ENCODE results near the gene TSPAN18. TPM values are rescaled to one million over a fixed set of nuclear protein-coding genes. Genes with fewer than 3 reads are reported as not detected.

Gene TSPAN18
- total RNA-seq, 1 experiment from 2014 or later = 21.3 TPM

DNA sequence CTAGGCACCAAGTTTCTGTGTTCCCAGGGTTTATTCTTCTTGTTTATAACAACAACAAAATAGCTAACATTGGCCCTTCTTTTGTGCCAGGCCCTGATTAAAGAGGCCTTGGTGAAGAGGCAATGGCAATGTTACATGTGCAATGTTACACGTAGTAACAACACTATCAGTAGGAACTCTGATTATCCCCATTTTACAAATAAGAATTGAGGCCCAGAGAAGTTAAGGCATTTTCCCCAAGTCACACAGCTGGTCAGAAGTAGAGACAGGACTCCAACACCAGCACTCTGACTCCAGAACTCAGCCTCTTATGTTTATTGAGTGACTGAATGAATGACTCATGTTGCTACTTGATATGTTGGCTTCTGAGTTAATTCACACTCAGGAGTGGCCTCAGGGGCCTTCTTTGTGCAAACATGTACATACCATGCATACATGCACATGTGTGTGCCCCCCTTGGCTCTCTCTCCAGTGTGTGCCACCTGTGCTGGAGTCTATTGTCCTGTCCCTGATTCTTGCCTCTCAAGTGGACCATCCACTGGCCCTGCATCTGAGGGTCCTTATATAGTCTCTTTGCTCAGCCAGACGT is 125.5 kb downstream of the TSPAN18 start:
- H3K27ac ChIP-seq (ENCODE audit: low read length) = 0 out of 2 replicates have a peak overlapping the region, but pooled peaks have one; percentile 25
- H3K9me3 ChIP-seq (ENCODE audit: control insufficient read depth, insufficient read depth, low read depth, low read length) = no peaks in the 10 kb centered on the region
- ChIA-PET CTCF (interaction anchor here (0.6 kb wide), 2 partner anchors 63 to 117 kb away, joined by 3 to 4 read pairs; no protein-coding TSS in a partner anchor), POLR2A (no interaction called here)
- no peaks in the 10 kb centered on the region for H3K27me3 ChIP-seq (ENCODE audit: control insufficient read depth, insufficient read depth, low read length)
- no peak for ATAC-seq
- DNase-seq (ENCODE audit: low read depth, low spot score) = no peak
- H3K4me1 ChIP-seq (ENCODE audit: control insufficient read depth, insufficient read depth, low read length) = peaks cover 15% of the 10 kb centered on the region
- H3K4me3 ChIP-seq (ENCODE audit: low read depth in 2 of 2, low read length in 2 of 2) = no peak overlapping the region
- no TSS peak for BruUV-seq (replicated peaks)
- no peaks in the 10 kb centered on the region for H3K36me3 ChIP-seq (ENCODE audit: control insufficient read depth, insufficient read depth, low read length)
- in situ Hi-C loops (cut with HindIII; ENCODE audit: low pct_unique_long_range_greater_than_20kb, low sequenced_read_pairs) (no loop called here), intact Hi-C loops (cut with micrococcal nuclease; ENCODE audit: unreplicated experiment) (no loop called here)
- no peak for TF ChIP-seq POLR2AphosphoS5 (IDR thresholded peaks at IDR 0.05; ENCODE audit: low read depth, low read length)
- no peak for TF ChIP-seq SIN3A (IDR thresholded peaks at IDR 0.05; ENCODE audit: borderline replicate concordance, insufficient read depth, low read depth, low read length)
- TF ChIP-seq TCF7L2 (IDR thresholded peaks at IDR 0.05; ENCODE audit: low read depth, low read length) = no peak
- TF ChIP-seq, protein P1, sequence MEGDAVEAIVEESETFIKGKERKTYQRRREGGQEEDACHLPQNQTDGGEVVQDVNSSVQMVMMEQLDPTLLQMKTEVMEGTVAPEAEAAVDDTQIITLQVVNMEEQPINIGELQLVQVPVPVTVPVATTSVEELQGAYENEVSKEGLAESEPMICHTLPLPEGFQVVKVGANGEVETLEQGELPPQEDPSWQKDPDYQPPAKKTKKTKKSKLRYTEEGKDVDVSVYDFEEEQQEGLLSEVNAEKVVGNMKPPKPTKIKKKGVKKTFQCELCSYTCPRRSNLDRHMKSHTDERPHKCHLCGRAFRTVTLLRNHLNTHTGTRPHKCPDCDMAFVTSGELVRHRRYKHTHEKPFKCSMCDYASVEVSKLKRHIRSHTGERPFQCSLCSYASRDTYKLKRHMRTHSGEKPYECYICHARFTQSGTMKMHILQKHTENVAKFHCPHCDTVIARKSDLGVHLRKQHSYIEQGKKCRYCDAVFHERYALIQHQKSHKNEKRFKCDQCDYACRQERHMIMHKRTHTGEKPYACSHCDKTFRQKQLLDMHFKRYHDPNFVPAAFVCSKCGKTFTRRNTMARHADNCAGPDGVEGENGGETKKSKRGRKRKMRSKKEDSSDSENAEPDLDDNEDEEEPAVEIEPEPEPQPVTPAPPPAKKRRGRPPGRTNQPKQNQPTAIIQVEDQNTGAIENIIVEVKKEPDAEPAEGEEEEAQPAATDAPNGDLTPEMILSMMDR (IDR thresholded peaks at IDR 0.05) = no peak
- no peak for TF ChIP-seq REST (IDR thresholded peaks at IDR 0.05; ENCODE audit: insufficient read depth in 1 of 2, low read depth in 2 of 2, low read length in 1 of 2)

DNA sequence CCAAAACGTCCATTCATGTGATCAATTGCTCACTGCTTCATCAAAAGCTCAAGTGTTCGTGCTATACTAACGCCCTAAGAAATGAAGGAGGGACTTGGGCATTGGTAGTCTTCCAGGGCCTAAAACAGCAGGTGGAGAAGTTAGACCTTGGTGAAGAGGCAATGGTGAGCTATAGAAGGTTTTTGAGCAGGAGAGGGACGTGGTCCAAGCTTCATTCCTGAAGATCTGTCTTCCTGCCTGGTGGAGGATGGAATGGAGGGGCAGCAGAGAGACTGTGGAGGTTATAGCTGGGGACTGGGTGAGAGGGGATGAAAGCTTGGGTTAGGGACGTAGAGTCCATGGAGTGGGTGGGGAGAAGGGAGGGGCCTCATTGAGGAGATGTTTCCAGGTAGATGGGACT is 126.2 kb downstream of the TSPAN18 start:
- no peaks in the 10 kb centered on the region for H3K9me3 ChIP-seq (ENCODE audit: control insufficient read depth, insufficient read depth, low read depth, low read length)
- no peak overlapping the region for H3K4me3 ChIP-seq (ENCODE audit: low read depth in 2 of 2, low read length in 2 of 2)
- POLR2A ChIA-PET = no interaction called here
- H3K36me3 ChIP-seq (ENCODE audit: control insufficient read depth, insufficient read depth, low read length) = no peaks in the 10 kb centered on the region
- in situ Hi-C loops (cut with HindIII; ENCODE audit: low pct_unique_long_range_greater_than_20kb, low sequenced_read_pairs) = no loop called here
- CTCF ChIA-PET = interaction anchor here (0.6 kb wide), 1 partner anchor 118 kb away, joined by 4 read pairs; no protein-coding TSS in a partner anchor
- no peak overlapping the region for H3K27ac ChIP-seq (ENCODE audit: low read length)
- BruUV-seq (replicated peaks) = no TSS peak
- DNase-seq (ENCODE audit: low read depth, low spot score) (no peak), ATAC-seq (no peak)
- no peaks in the 10 kb centered on the region for H3K27me3 ChIP-seq (ENCODE audit: control insufficient read depth, insufficient read depth, low read length)
- TF ChIP-seq, protein P1 (IDR thresholded peaks at IDR 0.05) = no peak
- TF ChIP-seq REST (IDR thresholded peaks at IDR 0.05; ENCODE audit: insufficient read depth in 1 of 2, low read depth in 2 of 2, low read length in 1 of 2) (no peak), TCF7L2 (IDR thresholded peaks at IDR 0.05; ENCODE audit: low read depth, low read length) (no peak), POLR2AphosphoS5 (IDR thresholded peaks at IDR 0.05; ENCODE audit: low read depth, low read length) (no peak), SIN3A (IDR thresholded peaks at IDR 0.05; ENCODE audit: borderline replicate concordance, insufficient read depth, low read depth, low read length) (no peak)
- intact Hi-C loops (cut with micrococcal nuclease; ENCODE audit: unreplicated experiment) = no loop called here
- peaks cover 15% of the 10 kb centered on the region for H3K4me1 ChIP-seq (ENCODE audit: control insufficient read depth, insufficient read depth, low read length)

Data from Panc1 (cell line).